Measurements from ENCODE around the gene ALX1. TPM values are rescaled to one million over a fixed set of nuclear protein-coding genes. Genes with fewer than 3 reads are reported as not detected.

Gene ALX1
- not detected for total RNA-seq
- not detected for polyA plus RNA-seq
- 0 to 0.13 (median 0) reads per million in 6 experiments for total RNA-seq

DNA sequence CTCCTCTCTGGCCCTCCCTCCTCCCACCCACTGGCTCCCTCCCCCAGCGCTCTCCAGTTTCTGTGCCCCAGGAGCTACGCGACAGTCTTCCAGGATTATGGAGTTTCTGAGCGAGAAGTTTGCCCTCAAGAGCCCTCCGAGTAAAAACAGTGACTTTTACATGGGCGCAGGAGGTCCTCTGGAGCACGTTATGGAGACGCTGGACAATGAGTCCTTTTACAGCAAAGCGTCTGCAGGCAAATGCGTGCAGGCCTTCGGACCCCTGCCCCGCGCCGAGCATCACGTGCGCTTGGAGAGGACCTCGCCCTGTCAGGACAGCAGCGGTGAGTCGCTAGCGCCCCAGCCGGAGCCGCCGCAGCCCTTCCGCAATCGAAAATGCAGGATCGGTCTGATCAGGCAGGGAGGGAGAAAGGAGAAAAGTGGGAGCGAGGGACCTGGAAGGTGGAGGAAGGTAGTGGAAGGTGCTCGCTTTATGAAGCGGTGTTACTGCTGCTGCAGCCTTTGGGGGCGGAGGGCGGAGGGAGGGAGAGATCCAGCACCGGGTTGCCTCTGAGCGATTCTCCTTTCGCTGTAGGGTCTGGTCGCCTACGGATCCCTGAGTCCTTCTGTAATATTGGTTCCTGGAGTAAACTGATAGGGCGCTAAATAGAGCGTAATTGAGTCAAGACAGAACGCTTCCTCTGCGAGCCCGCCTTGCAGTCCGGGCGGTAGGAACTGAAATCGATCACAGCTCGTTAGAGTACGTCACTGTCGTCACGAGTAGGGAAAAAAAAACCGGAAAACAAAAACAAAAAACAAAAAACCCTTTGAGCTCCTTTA is at the start of gene ALX1:
Gene ALX1, plus strand, starts transcription at position 56 of the 819 bp plus-strand sequence. Its CDS starts 42 bp downstream, at position 98.
- H3K4me1 Mint-ChIP-seq = peaks cover 2 to 9% (median 7%) of the 10 kb centered on the region in 4 donors
- no peaks in the 10 kb centered on the region for H3K36me3 Mint-ChIP-seq
- POLR2A ChIA-PET = no interaction called here
- H3K27me3 Mint-ChIP-seq = peaks cover 26 to 60% (median 43%) of the 10 kb centered on the region in 5 donors
- no peak for ATAC-seq
- H3K9me3 Mint-ChIP-seq = peaks cover 0 to 14% (median 0%) of the 10 kb centered on the region in 9 donors
- H3K4me3 Mint-ChIP-seq = peak within 1 kb of the TSS in 8 of 10 donors; percentile 4 to 56 (median 26)
- DNase-seq = no peak
- H3K27ac Mint-ChIP-seq = no peak within 1 kb of the TSS

DNA sequence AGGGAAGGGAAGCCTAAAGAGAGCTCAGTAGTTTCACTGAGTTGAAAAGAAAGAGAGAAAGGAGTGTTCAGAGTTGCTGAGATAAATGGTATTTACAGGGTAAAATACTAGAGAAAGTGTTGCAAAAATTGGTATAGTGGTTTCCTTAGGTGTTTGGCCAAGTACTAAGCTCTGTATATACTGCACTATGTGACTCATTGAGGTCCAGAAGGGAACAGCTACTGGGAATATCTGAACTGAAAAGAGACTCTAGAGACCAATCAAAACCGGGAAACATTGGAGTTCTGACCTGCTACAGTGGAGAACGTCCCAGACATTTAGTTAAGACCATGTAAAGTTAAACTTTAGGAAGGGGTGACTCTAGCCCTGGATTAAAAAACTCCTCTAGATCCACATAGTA is 42.7 kb upstream of the ALX1 start:
- H3K27me3 Mint-ChIP-seq = no peaks in the 10 kb centered on the region
- ATAC-seq (no peak), DNase-seq (no peak)
- H3K4me1 Mint-ChIP-seq = no peaks in the 10 kb centered on the region
- peaks cover 0 to 21% (median 0%) of the 10 kb centered on the region in 9 donors for H3K9me3 Mint-ChIP-seq
- H3K4me3 Mint-ChIP-seq = no peak overlapping the region
- no peak overlapping the region for H3K27ac Mint-ChIP-seq
- POLR2A ChIA-PET = no interaction called here
- H3K36me3 Mint-ChIP-seq = peaks cover 0 to 2% (median 0%) of the 10 kb centered on the region in 3 donors

DNA sequence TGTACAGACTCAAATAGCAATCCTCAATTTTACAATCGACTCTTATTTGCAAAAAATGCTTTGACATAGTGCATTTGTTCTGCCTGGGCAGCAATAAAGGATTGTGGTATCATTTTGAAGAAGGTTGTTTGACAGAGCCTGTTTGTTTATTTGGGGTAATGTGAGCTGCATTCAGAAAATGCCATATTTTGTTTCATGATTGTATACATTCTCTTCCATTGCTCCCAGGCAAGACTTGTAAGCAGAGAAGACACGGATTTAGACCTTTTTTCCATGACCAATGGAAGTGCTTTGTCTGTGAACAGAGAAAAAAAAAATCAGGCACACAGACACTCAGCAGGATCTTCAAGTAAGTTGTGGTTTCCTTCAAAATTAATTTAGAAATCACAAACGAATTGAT is 35.5 kb upstream of the ALX1 start:
- DNase-seq (no peak), ATAC-seq (no peak)
- no peak overlapping the region for H3K4me3 Mint-ChIP-seq
- no peaks in the 10 kb centered on the region for H3K36me3 Mint-ChIP-seq
- H3K27me3 Mint-ChIP-seq = no peaks in the 10 kb centered on the region
- POLR2A ChIA-PET = no interaction called here
- H3K9me3 Mint-ChIP-seq = no peaks in the 10 kb centered on the region
- H3K4me1 Mint-ChIP-seq = no peaks in the 10 kb centered on the region
- no peak overlapping the region for H3K27ac Mint-ChIP-seq

DNA sequence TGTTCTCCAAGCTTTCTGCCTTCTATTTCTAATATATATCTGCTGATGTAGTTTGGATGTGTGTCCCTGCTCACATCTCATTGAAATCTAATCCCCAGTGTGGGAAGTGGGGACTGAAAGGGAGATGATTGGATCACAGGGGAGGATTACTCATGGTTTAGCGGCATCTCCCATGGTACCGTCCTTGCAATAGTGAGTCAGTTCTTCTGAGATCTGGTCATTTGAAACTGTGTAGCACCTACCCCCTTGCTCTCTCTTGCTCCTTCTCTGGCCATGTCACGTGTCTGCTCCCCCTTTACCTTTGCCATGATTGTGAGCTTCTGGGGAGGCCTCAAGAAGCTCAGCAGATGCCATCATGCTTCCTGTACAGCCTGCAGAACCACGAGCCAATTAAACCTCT is 26.2 kb upstream of the ALX1 start:
- H3K4me1 Mint-ChIP-seq = no peaks in the 10 kb centered on the region
- DNase-seq = no peak
- no peak overlapping the region for H3K4me3 Mint-ChIP-seq
- peaks cover 0 to 3% (median 0%) of the 10 kb centered on the region in 9 donors for H3K9me3 Mint-ChIP-seq
- no peaks in the 10 kb centered on the region for H3K27me3 Mint-ChIP-seq
- POLR2A ChIA-PET = no interaction called here
- no peak for ATAC-seq
- H3K27ac Mint-ChIP-seq = no peak overlapping the region
- H3K36me3 Mint-ChIP-seq = no peaks in the 10 kb centered on the region

DNA sequence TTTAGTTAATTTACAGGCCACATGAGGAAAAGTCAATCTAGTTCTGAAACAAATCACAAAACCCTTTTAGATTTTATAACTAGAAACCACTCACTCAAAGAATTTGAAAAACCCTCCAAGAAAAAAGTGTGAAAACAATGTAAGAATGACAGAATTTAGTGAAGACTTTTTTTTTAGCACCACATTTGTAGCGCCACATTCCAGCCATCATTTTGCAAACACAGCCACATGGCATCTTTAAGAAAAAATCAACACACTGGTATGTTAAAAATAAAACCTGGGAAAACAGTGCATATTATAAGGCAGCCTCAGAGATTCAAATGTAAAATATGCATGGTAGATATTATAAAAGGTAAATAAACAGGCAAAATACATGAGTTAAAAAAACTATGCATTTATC is 22.3 kb upstream of the ALX1 start:
- no peak overlapping the region for H3K27ac Mint-ChIP-seq
- POLR2A ChIA-PET = no interaction called here
- no peak overlapping the region for H3K4me3 Mint-ChIP-seq
- peaks cover 0 to 3% (median 0%) of the 10 kb centered on the region in 9 donors for H3K9me3 Mint-ChIP-seq
- H3K27me3 Mint-ChIP-seq = no peaks in the 10 kb centered on the region
- ATAC-seq (no peak), DNase-seq (no peak)
- no peaks in the 10 kb centered on the region for H3K4me1 Mint-ChIP-seq
- H3K36me3 Mint-ChIP-seq = no peaks in the 10 kb centered on the region

DNA sequence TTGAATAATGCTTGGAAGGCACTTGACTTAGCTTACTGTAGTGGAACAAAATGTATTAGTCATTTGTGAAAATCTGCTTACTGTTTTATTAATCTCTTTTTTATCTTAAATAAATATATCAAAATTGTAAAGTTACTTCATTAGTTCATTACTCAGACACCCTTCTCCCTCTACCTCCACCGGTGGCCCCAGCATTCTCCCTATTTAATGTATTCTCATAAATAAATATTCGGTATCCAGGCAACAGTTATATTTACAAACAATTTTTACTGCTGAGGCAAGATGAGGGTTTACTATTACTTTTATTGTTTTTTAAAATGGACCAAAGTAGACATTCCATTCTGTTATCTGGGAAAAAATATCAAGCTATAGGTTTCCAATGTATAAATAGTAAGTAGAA is 19.6 kb upstream of the ALX1 start:
- Mint-ChIP-seq H3K9me3 (peaks cover 0 to 3% (median 0%) of the 10 kb centered on the region in 9 donors), H3K4me3 (no peak overlapping the region), H3K36me3 (no peaks in the 10 kb centered on the region), H3K4me1 (no peaks in the 10 kb centered on the region), H3K27me3 (no peaks in the 10 kb centered on the region), H3K27ac (no peak overlapping the region)
- DNase-seq = no peak
- POLR2A ChIA-PET = no interaction called here
- no peak for ATAC-seq

DNA sequence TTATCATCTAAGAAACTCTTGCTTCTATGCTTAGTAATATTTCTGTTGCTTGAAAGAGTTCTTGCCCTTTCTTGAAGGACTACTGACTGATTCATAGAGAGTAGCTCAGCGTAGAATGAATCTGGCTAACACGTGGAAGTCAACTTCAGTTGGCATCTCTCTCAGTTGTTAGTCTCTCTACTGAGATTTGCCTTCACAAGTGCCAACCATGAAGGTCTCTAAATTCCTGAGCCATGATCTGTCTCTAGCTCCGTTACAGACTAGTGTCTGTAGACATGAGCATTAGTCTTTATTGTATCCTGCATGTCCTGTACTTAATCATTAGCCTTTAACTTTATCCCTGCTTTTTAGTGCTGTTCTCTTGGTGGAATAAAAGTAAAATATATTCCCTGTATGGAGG is 19.1 kb upstream of the ALX1 start:
- DNase-seq (no peak), ATAC-seq (no peak)
- POLR2A ChIA-PET = no interaction called here
- no peak overlapping the region for H3K4me3 Mint-ChIP-seq
- H3K9me3 Mint-ChIP-seq = peaks cover 0 to 3% (median 0%) of the 10 kb centered on the region in 9 donors
- H3K4me1 Mint-ChIP-seq = no peaks in the 10 kb centered on the region
- H3K27ac Mint-ChIP-seq = no peak overlapping the region
- H3K36me3 Mint-ChIP-seq = no peaks in the 10 kb centered on the region
- no peaks in the 10 kb centered on the region for H3K27me3 Mint-ChIP-seq

DNA sequence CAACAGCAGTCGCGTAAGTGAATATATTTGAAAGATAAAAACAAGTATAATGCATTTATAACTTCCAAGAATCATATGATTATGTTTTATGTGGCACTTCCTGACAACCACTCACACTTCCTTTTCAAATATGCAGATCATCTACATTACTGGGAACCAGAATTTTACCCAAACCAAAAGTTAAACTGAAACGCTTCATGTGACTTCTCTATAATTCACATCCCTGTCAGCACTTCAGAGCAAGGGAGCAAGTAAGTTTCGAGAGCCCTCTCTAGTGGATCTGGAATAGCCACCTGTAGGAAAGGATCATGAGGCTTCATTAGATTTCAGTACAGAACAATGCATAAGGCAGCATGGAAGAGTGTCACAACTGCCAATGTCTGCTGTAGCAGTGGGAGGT is 13.7 kb upstream of the ALX1 start:
- Mint-ChIP-seq H3K27ac (no peak overlapping the region), H3K4me1 (no peaks in the 10 kb centered on the region), H3K4me3 (no peak overlapping the region), H3K36me3 (no peaks in the 10 kb centered on the region), H3K9me3 (peaks cover 0 to 4% (median 0%) of the 10 kb centered on the region in 9 donors), H3K27me3 (peaks cover 0 to 3% (median 0%) of the 10 kb centered on the region in 5 donors)
- ATAC-seq = no peak
- POLR2A ChIA-PET = no interaction called here
- DNase-seq = no peak

DNA sequence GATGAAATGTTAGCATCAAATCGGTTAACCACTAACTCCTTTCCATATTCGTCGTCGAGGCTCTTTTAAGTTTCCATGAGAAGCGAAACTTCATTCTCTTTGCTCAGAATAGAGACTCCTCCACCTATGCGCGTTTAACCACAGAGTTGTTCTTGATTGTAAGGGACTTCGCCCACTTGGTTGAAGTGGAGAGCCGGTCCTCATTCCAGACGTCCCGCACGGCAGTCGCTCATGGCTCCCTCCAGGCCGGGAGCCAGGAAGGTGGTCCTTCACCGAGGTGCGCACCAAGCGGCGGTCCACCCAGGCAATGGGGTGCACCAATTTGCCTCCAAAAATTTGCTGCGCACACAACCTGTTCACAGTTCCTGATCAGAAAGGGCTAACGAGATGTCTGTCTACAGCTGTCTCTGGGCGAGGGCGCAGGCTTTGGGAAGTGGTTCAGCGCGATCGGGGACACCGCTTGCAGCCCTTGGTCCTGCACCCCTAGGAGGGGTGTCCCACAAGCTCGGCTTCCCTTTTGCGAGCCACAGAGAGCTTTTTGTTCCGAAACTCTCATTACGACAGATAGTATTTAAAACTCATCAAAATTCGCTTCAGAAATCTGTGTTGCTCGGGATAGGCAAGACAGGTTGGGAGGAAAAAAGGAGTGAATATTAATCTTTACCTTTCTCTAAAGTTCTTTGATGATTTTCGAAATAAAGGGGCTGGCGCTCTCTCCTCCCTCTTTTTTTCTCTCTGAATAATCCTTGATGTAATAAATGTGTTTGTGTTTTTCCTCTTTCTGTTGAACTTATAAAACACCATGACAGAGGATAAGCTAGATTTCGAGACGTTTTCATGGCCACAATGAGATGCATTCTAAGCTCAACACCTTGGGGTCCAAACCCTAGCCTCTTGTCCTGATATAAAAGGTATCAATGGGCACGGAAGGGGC is 6.4 kb upstream of the ALX1 start:
- POLR2A ChIA-PET = no interaction called here
- Mint-ChIP-seq H3K27me3 (peaks cover 16 to 48% (median 34%) of the 10 kb centered on the region in 5 donors), H3K4me1 (no peaks in the 10 kb centered on the region), H3K9me3 (peaks cover 0 to 9% (median 0%) of the 10 kb centered on the region in 9 donors), H3K27ac (peak overlapping the region in 1 of 10 donors; percentile 34), H3K36me3 (no peaks in the 10 kb centered on the region), H3K4me3 (no peak overlapping the region)
- DNase-seq (no peak), ATAC-seq (no peak)

DNA sequence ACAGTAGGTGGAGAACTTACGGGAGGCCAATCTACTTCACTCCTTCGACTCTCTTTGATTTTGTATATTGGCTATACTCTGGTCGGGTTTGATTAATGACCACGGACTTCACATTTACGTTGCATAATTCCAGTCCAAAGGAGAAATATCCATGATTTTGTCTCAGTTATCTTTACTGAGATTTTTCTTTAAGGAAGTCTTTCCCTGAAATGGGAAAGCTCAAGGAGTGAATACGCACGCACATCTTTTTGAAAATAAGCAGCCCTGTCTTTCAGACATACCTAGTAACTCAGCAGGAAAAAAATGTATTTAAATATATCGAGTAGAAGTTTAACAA is 5.7 kb upstream of the ALX1 start:
- Mint-ChIP-seq H3K27me3 (peaks cover 16 to 51% (median 37%) of the 10 kb centered on the region in 5 donors), H3K36me3 (no peaks in the 10 kb centered on the region), H3K4me1 (no peaks in the 10 kb centered on the region), H3K9me3 (peaks cover 0 to 9% (median 2%) of the 10 kb centered on the region in 9 donors), H3K4me3 (no peak overlapping the region), H3K27ac (peak overlapping the region in 1 of 10 donors; percentile 34)
- DNase-seq (no peak), ATAC-seq (no peak)
- POLR2A ChIA-PET = no interaction called here

DNA sequence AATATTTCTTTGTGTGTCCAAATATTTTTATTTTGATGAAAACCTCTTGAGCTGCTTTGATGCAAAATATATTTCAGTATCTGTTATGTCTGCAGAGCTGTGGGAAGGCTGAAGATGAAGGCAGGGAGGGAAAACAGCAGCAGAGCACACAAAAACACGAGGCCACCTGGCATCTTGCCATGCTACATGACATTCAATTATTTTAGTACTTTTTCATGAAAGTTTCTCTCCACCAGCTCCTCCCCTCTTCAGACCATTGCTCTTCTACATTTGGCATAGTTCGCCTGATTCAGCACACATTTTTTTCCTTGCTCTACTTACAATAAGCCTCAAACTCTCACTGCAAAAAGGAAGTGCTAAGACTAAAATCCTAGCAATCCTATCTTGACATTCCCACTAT is 4.6 kb upstream of the ALX1 start:
- H3K27me3 Mint-ChIP-seq = peaks cover 17 to 62% (median 45%) of the 10 kb centered on the region in 5 donors
- ATAC-seq = no peak
- H3K36me3 Mint-ChIP-seq = no peaks in the 10 kb centered on the region
- DNase-seq = no peak
- H3K27ac Mint-ChIP-seq = no peak overlapping the region
- peaks cover 0 to 9% (median 2%) of the 10 kb centered on the region in 9 donors for H3K9me3 Mint-ChIP-seq
- POLR2A ChIA-PET = no interaction called here
- no peak overlapping the region for H3K4me3 Mint-ChIP-seq
- peaks cover 2 to 3% (median 3%) of the 10 kb centered on the region in 4 donors for H3K4me1 Mint-ChIP-seq

DNA sequence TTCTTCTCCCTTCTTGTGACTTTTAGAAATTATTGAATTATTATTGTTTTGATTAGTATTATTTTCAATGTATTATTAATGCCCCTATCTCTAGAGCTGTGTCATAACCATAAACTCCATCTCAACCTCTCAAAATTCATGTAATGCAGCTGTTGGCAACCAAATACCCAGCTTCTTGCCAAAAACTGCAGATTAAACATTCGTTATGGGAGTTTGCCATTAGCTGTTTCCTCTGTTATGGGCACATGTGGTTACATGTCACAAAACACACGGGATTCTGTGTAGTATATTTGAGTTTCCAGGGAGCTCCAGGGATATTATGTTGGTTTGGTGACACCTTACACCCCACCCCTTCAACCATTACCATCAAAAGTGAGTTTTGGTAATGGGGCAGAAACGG is 2.8 kb upstream of the ALX1 start:
- DNase-seq (no peak), ATAC-seq (no peak)
- Mint-ChIP-seq H3K4me1 (peaks cover 2 to 9% (median 7%) of the 10 kb centered on the region in 4 donors), H3K4me3 (no peak overlapping the region), H3K27ac (no peak overlapping the region), H3K36me3 (no peaks in the 10 kb centered on the region), H3K9me3 (peaks cover 0 to 14% (median 2%) of the 10 kb centered on the region in 9 donors), H3K27me3 (peaks cover 29 to 80% (median 54%) of the 10 kb centered on the region in 5 donors)
- POLR2A ChIA-PET = no interaction called here
